GM21619 (cell line): ENCODE results near the gene ELP4.
"Not testable (repeated sequence)": the region's sequence is repeated elsewhere in the genome, so short reads cannot be mapped to it uniquely, and the experiment has no call there.

Experiments
- ATAC-seq: cut with Tn5 transposase; IDR thresholded peaks from one replicate; pipeline ENCODE4 v1.9.1; 2021; ENCODE audit not compliant: unreplicated experiment

ELP4 gene

GRCh38 chr11:31509429-31510345 is at the start of gene ELP4, which contains the start of gene IMMP1L:
Gene ELP4, plus strand, starts transcription at chr11:31509767. Its CDS starts 18 bp downstream, at chr11:31509785.
Gene IMMP1L, minus strand, starts transcription at chr11:31509622. Its CDS starts 46,346 bp downstream, at chr11:31463276.
- peak; percentile 100 for ATAC-seq

- ATAC-seq = no peak
Observed at GRCh38 chr11:31464436-31464835, 45.1 kb upstream of the ELP4 start.

GRCh38 chr11:31474083-31474482 is 35.5 kb upstream of the ELP4 start:
- ATAC-seq = no peak

- no peak for ATAC-seq
Observed at GRCh38 chr11:31477528-31478222, 31.9 kb upstream of the ELP4 start.

- no peak for ATAC-seq
Observed at GRCh38 chr11:31478223-31478590, 31.4 kb upstream of the ELP4 start.

GRCh38 chr11:31479066-31479465 is 30.5 kb upstream of the ELP4 start:
- ATAC-seq = no peak

- ATAC-seq = no peak
Observed at GRCh38 chr11:31480930-31481329, 28.6 kb upstream of the ELP4 start.

- ATAC-seq = no peak
Observed at GRCh38 chr11:31484497-31484896, 25.1 kb upstream of the ELP4 start.

GRCh38 chr11:31487848-31488247 is 21.7 kb upstream of the ELP4 start:
- ATAC-seq = no peak

GRCh38 chr11:31492320-31492913 is 17.1 kb upstream of the ELP4 start:
- no peak for ATAC-seq

- no peak for ATAC-seq
Observed at GRCh38 chr11:31493235-31493634, 16.3 kb upstream of the ELP4 start.

GRCh38 chr11:31493762-31494161 is 15.8 kb upstream of the ELP4 start:
- not testable (repeated sequence) for ATAC-seq

- no peak for ATAC-seq
Observed at GRCh38 chr11:31499576-31500178, 9.9 kb upstream of the ELP4 start.

GRCh38 chr11:31500560-31500959 is 9.0 kb upstream of the ELP4 start:
- ATAC-seq = no peak

GRCh38 chr11:31509051-31509428 is 527 bp upstream of the ELP4 start:
- ATAC-seq = peak; percentile 1

- no peak for ATAC-seq
Observed at GRCh38 chr11:31512117-31512516, 2.5 kb downstream of the ELP4 start.

- no peak for ATAC-seq
Observed at GRCh38 chr11:31521497-31522150, 12.1 kb downstream of the ELP4 start.

GRCh38 chr11:31529189-31529588 is 19.6 kb downstream of the ELP4 start:
- ATAC-seq = no peak

- no peak for ATAC-seq
Observed at GRCh38 chr11:31529701-31530100, 20.1 kb downstream of the ELP4 start.

- no peak for ATAC-seq
Observed at GRCh38 chr11:31531293-31531692, 21.7 kb downstream of the ELP4 start.

- no peak for ATAC-seq
Observed at GRCh38 chr11:31535479-31535878, 25.9 kb downstream of the ELP4 start.
